Measurements from ENCODE around the gene GJA3. TPM values are rescaled to one million over a fixed set of nuclear protein-coding genes. Genes with fewer than 3 reads are reported as not detected.

The GJA3 gene
- total and polyA plus RNA-seq, 4 donors: 0.02 to 0.31 (median 0.03) TPM; not detected in 1

DNA sequence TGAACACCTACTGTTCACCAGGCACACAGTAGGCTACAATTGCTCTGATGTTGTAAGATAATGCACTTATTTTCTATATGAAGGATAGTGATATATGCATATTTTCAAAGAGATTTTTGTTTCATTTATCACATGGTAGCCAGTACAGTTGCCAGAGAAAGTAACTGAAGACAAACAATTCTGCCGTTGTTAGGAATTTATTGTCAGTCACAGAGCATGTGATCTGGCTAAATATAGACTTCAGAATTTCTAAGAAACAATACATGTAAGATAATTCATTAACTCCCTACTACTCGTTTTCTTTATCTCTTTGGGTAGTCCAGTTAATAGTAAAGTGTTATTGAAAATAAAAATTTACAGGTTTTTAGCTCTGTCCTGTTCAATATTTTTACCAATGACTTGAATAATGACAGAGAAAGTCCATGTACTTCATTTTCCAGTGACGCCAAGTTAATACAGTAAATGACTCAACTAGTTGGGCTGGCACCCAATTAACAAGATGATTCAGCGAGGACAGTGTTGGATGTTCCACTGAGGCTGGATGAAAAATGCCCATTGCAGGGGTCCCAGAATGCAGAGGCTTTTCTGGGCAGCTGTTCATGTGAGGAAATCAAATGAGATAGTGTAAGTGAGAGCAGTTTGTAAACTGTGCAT, 35.6 kb downstream of the GJA3 start:
- H3K36me3 ChIP-seq (ENCODE audit: control insufficient read depth in 4 of 4, insufficient read depth in 4 of 4, low read length in 4 of 4): no peaks in the 10 kb centered on the region
- H3K9ac ChIP-seq (ENCODE audit: insufficient read depth in 1 of 2, low read length in 2 of 2): no peak overlapping the region
- ATAC-seq (ENCODE audit: insufficient read depth, low FRiP score) (no peak), DNase-seq (no peak)
- no peak overlapping the region for H3K4me3 ChIP-seq
- peak overlapping the region in 1 of 2 donors; percentile 67 for H3K27ac ChIP-seq (ENCODE audit: low read depth in 1 of 2, low read length in 1 of 2)
- peaks cover 0 to 15% (median 10%) of the 10 kb centered on the region in 3 donors for H3K27me3 ChIP-seq (ENCODE audit: control insufficient read depth in 3 of 3, insufficient read depth in 3 of 3, low read length in 2 of 3)
- 46 to 52% methylated on average over 4 of the region's 4 CpGs for WGBS, 2 donors
- peaks cover 0 to 18% (median 9%) of the 10 kb centered on the region in 5 donors for H3K4me1 ChIP-seq (ENCODE audit: control insufficient read depth in 5 of 5, insufficient read depth in 5 of 5, low read length in 5 of 5)
- no peaks in the 10 kb centered on the region for H3K9me3 ChIP-seq (ENCODE audit: control insufficient read depth in 4 of 4, insufficient read depth in 3 of 4, low read length in 3 of 4)
- TF ChIP-seq, protein P1, sequence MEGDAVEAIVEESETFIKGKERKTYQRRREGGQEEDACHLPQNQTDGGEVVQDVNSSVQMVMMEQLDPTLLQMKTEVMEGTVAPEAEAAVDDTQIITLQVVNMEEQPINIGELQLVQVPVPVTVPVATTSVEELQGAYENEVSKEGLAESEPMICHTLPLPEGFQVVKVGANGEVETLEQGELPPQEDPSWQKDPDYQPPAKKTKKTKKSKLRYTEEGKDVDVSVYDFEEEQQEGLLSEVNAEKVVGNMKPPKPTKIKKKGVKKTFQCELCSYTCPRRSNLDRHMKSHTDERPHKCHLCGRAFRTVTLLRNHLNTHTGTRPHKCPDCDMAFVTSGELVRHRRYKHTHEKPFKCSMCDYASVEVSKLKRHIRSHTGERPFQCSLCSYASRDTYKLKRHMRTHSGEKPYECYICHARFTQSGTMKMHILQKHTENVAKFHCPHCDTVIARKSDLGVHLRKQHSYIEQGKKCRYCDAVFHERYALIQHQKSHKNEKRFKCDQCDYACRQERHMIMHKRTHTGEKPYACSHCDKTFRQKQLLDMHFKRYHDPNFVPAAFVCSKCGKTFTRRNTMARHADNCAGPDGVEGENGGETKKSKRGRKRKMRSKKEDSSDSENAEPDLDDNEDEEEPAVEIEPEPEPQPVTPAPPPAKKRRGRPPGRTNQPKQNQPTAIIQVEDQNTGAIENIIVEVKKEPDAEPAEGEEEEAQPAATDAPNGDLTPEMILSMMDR (IDR thresholded peaks at IDR 0.05; ENCODE audit: control extremely low read depth, extremely low read depth): no peak

DNA sequence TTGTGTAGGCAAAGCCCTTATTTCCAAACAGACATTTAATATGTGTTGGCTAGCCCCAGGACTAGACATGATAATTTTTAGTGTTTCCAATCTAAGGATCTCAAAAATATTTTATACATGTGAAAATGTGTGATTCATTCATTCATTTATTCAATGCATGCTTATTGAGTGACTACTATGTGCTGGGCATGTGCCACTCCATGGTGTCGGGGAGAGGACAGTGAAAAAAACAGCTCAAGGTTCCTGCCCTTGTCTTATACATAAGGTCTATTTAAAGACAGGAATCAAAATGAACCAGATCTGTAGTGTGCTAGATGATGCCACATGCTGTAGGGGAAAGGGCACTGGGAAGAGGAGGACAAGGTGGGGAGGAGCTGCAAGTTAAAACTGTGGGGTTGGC, 36.5 kb downstream of the GJA3 start:
- H3K27me3 ChIP-seq (ENCODE audit: control insufficient read depth in 3 of 3, insufficient read depth in 3 of 3, low read length in 2 of 3): peaks cover 0 to 9% (median 2%) of the 10 kb centered on the region in 3 donors
- H3K36me3 ChIP-seq (ENCODE audit: control insufficient read depth in 4 of 4, insufficient read depth in 4 of 4, low read length in 4 of 4): no peaks in the 10 kb centered on the region
- TF ChIP-seq, protein P1 (IDR thresholded peaks at IDR 0.05; ENCODE audit: control extremely low read depth, extremely low read depth): no peak
- H3K9me3 ChIP-seq (ENCODE audit: control insufficient read depth in 4 of 4, insufficient read depth in 3 of 4, low read length in 3 of 4): no peaks in the 10 kb centered on the region
- no peak overlapping the region for H3K4me3 ChIP-seq
- ATAC-seq (ENCODE audit: insufficient read depth, low FRiP score): no peak
- 78 to 95% methylated on average over 1 of the region's 1 CpG for WGBS, 2 donors
- peak overlapping the region in 1 of 2 donors; percentile 7 for H3K27ac ChIP-seq (ENCODE audit: low read depth in 1 of 2, low read length in 1 of 2)
- DNase-seq: no peak
- H3K4me1 ChIP-seq (ENCODE audit: control insufficient read depth in 5 of 5, insufficient read depth in 5 of 5, low read length in 5 of 5): peaks cover 0 to 19% (median 12%) of the 10 kb centered on the region in 5 donors
- no peak overlapping the region for H3K9ac ChIP-seq (ENCODE audit: insufficient read depth in 1 of 2, low read length in 2 of 2)

DNA sequence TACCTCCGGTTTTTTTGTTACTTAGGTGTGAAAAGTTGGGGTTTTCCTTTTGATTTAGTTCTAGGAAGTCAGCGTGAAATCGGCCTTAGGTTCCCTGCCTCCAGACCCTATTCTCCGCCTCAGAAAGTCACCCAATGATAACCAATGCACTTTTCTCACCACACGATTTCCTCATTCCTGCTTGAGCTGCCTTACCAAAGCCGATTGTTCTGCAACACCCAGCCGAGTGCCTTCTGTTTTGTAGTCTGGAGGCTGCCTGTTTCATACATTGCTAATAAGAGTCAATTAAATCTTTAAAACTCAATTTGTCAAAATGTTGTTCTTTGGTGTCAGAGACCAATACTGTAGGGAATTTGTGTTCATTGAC, 39.7 kb downstream of the GJA3 start:
- Histone ChIP-seq H3K27ac (ENCODE audit: low read depth in 1 of 2, low read length in 1 of 2) (no peak overlapping the region), H3K4me3 (no peak overlapping the region)
- ATAC-seq (ENCODE audit: insufficient read depth, low FRiP score): no peak

More for the DNA sequence above, 39.7 kb downstream of the GJA3 start:
- Histone ChIP-seq H3K4me1 (ENCODE audit: control insufficient read depth in 5 of 5, insufficient read depth in 5 of 5, low read length in 5 of 5) (peaks cover 0 to 11% (median 4%) of the 10 kb centered on the region in 5 donors), H3K36me3 (ENCODE audit: control insufficient read depth in 4 of 4, insufficient read depth in 4 of 4, low read length in 4 of 4) (no peaks in the 10 kb centered on the region), H3K9ac (ENCODE audit: insufficient read depth in 1 of 2, low read length in 2 of 2) (no peak overlapping the region), H3K27me3 (ENCODE audit: control insufficient read depth in 3 of 3, insufficient read depth in 3 of 3, low read length in 2 of 3) (peaks cover 0 to 3% (median 0%) of the 10 kb centered on the region in 3 donors), H3K9me3 (ENCODE audit: control insufficient read depth in 4 of 4, insufficient read depth in 3 of 4, low read length in 3 of 4) (peaks cover 0 to 2% (median 0%) of the 10 kb centered on the region in 4 donors)
- DNase-seq: no peak
- WGBS, 2 donors: 46 to 49% methylated on average over 7 of the region's 7 CpGs
- TF ChIP-seq, protein P1 (IDR thresholded peaks at IDR 0.05; ENCODE audit: control extremely low read depth, extremely low read depth): no peak
